Measurements from ENCODE around the gene PIGL. TPM values are rescaled to one million over a fixed set of nuclear protein-coding genes. Genes with fewer than 3 reads are reported as not detected.

The PIGL gene
- total and polyA plus RNA-seq, 2 of the 4 experiments (the other 2 are of a cell fraction) = 17.9 to 29.5 TPM

- Histone ChIP-seq H3K56ac (ENCODE audit: extremely low read depth, insufficient read depth, low read length) (no peak overlapping the region), H4K8ac (ENCODE audit: low read depth in 2 of 2, low read length in 2 of 2) (peak overlapping the region in 1 of 2 experiments; percentile 22; a peak in 2 of 4 replicates), H2AK9ac (replicated peaks; ENCODE audit: low read depth, low read length, poor library complexity) (no peak overlapping the region), H3K9me3 (ENCODE audit: control insufficient read depth, insufficient read depth, low read length) (no peaks in the 10 kb centered on the region), H3K23ac (ENCODE audit: low read depth, low read length) (peak overlapping the region; percentile 75), H3K79me1 (ENCODE audit: low read depth in 1 of 2, low read length in 2 of 2) (peaks cover 3 to 15% of the 10 kb centered on the region in 2 experiments; a peak in 1 of 4 replicates), H4K5ac (ENCODE audit: low read depth, low read length) (no peak overlapping the region), H3K14ac (replicated peaks; ENCODE audit: low read depth, low read length) (peak overlapping the region; percentile 77), H2BK5ac (ENCODE audit: low read depth, low read length, poor library complexity, severe bottlenecking) (no peak overlapping the region), H2BK20ac (ENCODE audit: low read depth, low read length) (peak overlapping the region; percentile 27), H3K9me1 (ENCODE audit: insufficient read depth, low read length) (0 out of 2 replicates have a peak, but pooled peaks cover 2% of the 10 kb centered on the region), H3K4ac (ENCODE audit: low read depth, low read length) (peak overlapping the region; percentile 24; the same call in 1 of the 2 replicates), H3K4me3 (ENCODE audit: insufficient read depth, low read depth, low read length) (no peak overlapping the region), H2BK120ac (ENCODE audit: low read depth, low read length) (peak overlapping the region; percentile 91; the same call in 1 of the 2 replicates), H2AK5ac (ENCODE audit: low read depth, low read length) (peak overlapping the region; percentile 72), H3K27ac (ENCODE audit: insufficient read depth, low read length) (no peak overlapping the region), H4K91ac (ENCODE audit: insufficient read depth, low read depth, low read length) (peak overlapping the region; percentile 61; the same call in 1 of the 2 replicates), H2BK15ac (ENCODE audit: low read depth, low read length) (peak overlapping the region; percentile 2; the same call in 1 of the 3 replicates), H3K9ac (ENCODE audit: low read depth, low read length) (no peak overlapping the region), H3K4me1 (ENCODE audit: control insufficient read depth, insufficient read depth, low read length) (peaks cover 18% of the 10 kb centered on the region), H3K18ac (ENCODE audit: low read depth, low read length) (no peak overlapping the region), H3K36me3 (ENCODE audit: control insufficient read depth, insufficient read depth, low read length) (no peaks in the 10 kb centered on the region), H3K4me2 (ENCODE audit: low read depth, low read length) (no peak overlapping the region), H2AFZ (replicated peaks; ENCODE audit: low read length, poor library complexity) (no peak overlapping the region), H4K20me1 (ENCODE audit: insufficient read depth, low read length) (no peaks in the 10 kb centered on the region), H3K27me3 (ENCODE audit: control insufficient read depth, insufficient read depth, low read length) (no peaks in the 10 kb centered on the region)
- WGBS, 2 experiments (ENCODE audit: extremely low coverage in 2 of 2, insufficient read length in 1 of 2) = 100% methylated on average over 1 of the region's 5 CpGs; no CpG with 5 or more reads in 1 of the 2 experiments
- dilution Hi-C loops (cut with HindIII; ENCODE audit: low sequenced_read_pairs, unreplicated experiment) (no loop called here), intact Hi-C loops (cut with micrococcal nuclease) (loop anchor here (5.0 kb wide), 1 partner anchor 63 kb away; the partner anchor contains the start of gene CENPV), in situ Hi-C loops (cut with MboI; ENCODE audit: low sequenced_read_pairs) (no loop called here)
- POLR2A ChIA-PET (ENCODE audit: unreplicated experiment) = no interaction called here
- DNase-seq = peak; percentile 53
- ATAC-seq (ENCODE audit: low read depth) = no peak
- no TSS peak for BruUV-seq (replicated peaks)
- TF ChIP-seq MXI1 (IDR thresholded peaks at IDR 0.05; ENCODE audit: borderline replicate concordance, low read depth, low read length) = no peak
- TF ChIP-seq CTCF (conservative IDR thresholded peaks at IDR 0.05; ENCODE audit: low read depth, low read length) = no peak
- no peak for TF ChIP-seq SMC3 (IDR thresholded peaks at IDR 0.05; ENCODE audit: low read depth, low read length)
- no peak for TF ChIP-seq POLR2A (IDR thresholded peaks at IDR 0.05; ENCODE audit: low read depth, low read length)
- TF ChIP-seq CEBPB (IDR thresholded peaks at IDR 0.05; ENCODE audit: low read depth, low read length) = peak; percentile 66
- no peak for TF ChIP-seq FOS (IDR thresholded peaks at IDR 0.05; ENCODE audit: low read depth, low read length)
- CTCF ChIA-PET = no interaction called here
Observed at GRCh38 chr17:16288860-16289571, 72.0 kb downstream of the PIGL start.
